Measurements from ENCODE around the gene TMED9.
A peak's percentile ranks its signal among the peaks of the same experiment; 100 is the strongest.

TMED9 gene

GRCh38 chr5:177547736-177548135 lies 44.3 kb upstream of the TMED9 start:
- peaks cover 81% of the 10 kb centered on the region for H3K79me2 ChIP-seq
- no peak overlapping the region for H2AFZ ChIP-seq
- H3K9ac ChIP-seq, result no peak overlapping the region
- H3K36me3 ChIP-seq (ENCODE audit: control insufficient read depth, insufficient read depth, low read length), result no peaks in the 10 kb centered on the region
- TF ChIP-seq CTCF (IDR thresholded peaks at IDR 0.05), result no peak
- peaks cover 3% of the 10 kb centered on the region for H3K4me1 ChIP-seq
- H3K27ac ChIP-seq, result no peak overlapping the region
- no peaks in the 10 kb centered on the region for H3K9me3 ChIP-seq (ENCODE audit: control insufficient read depth, low read length)
- no peak overlapping the region for H3K4me2 ChIP-seq (ENCODE audit: low read length)
- H3K4me3 ChIP-seq (ENCODE audit: low read depth, low read length), result no peak overlapping the region
- no peaks in the 10 kb centered on the region for H3K27me3 ChIP-seq (ENCODE audit: control insufficient read depth, insufficient read depth, low read length)

GRCh38 chr5:177548495-177548894 lies 43.5 kb upstream of the TMED9 start:
- Histone ChIP-seq H3K4me2 (ENCODE audit: low read length) (no peak overlapping the region), H3K9ac (no peak overlapping the region), H3K9me3 (ENCODE audit: control insufficient read depth, low read length) (no peaks in the 10 kb centered on the region), H3K36me3 (ENCODE audit: control insufficient read depth, insufficient read depth, low read length) (no peaks in the 10 kb centered on the region), H3K4me3 (ENCODE audit: low read depth, low read length) (no peak overlapping the region), H3K27ac (no peak overlapping the region), H3K27me3 (ENCODE audit: control insufficient read depth, insufficient read depth, low read length) (no peaks in the 10 kb centered on the region), H2AFZ (no peak overlapping the region), H3K4me1 (peaks cover 8% of the 10 kb centered on the region), H3K79me2 (peaks cover 79% of the 10 kb centered on the region)
- no peak for TF ChIP-seq CTCF (IDR thresholded peaks at IDR 0.05)

DNA sequence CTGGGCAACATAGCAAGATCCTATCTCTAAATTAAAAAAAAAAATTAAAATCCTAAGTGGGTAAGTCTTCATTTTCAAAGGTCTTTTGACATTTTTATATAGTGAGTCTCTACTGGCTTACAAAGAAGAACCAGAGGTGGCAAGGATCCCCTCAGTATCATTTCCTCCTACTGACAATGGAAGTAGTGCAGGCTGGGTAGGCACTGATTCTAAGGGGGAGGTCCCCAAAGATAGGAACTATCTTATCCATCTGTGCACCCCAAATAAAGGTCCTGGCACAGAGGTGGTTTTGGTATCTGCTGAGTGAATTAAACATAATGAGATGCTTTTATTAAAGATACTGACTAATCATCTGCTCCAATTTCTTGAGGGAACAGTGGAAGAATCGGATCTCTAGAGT lies 41.9 kb upstream of the TMED9 start:
- H3K4me2 ChIP-seq (ENCODE audit: low read length), result no peak overlapping the region
- no peak overlapping the region for H3K4me3 ChIP-seq (ENCODE audit: low read depth, low read length)
- H3K36me3 ChIP-seq (ENCODE audit: control insufficient read depth, insufficient read depth, low read length), result no peaks in the 10 kb centered on the region
- TF ChIP-seq CTCF (IDR thresholded peaks at IDR 0.05), result no peak
- peaks cover 8% of the 10 kb centered on the region for H3K4me1 ChIP-seq
- no peaks in the 10 kb centered on the region for H3K9me3 ChIP-seq (ENCODE audit: control insufficient read depth, low read length)
- H3K27me3 ChIP-seq (ENCODE audit: control insufficient read depth, insufficient read depth, low read length), result no peaks in the 10 kb centered on the region
- H3K79me2 ChIP-seq, result peaks cover 68% of the 10 kb centered on the region
- H3K27ac ChIP-seq, result no peak overlapping the region
- no peak overlapping the region for H3K9ac ChIP-seq
- no peak overlapping the region for H2AFZ ChIP-seq

DNA sequence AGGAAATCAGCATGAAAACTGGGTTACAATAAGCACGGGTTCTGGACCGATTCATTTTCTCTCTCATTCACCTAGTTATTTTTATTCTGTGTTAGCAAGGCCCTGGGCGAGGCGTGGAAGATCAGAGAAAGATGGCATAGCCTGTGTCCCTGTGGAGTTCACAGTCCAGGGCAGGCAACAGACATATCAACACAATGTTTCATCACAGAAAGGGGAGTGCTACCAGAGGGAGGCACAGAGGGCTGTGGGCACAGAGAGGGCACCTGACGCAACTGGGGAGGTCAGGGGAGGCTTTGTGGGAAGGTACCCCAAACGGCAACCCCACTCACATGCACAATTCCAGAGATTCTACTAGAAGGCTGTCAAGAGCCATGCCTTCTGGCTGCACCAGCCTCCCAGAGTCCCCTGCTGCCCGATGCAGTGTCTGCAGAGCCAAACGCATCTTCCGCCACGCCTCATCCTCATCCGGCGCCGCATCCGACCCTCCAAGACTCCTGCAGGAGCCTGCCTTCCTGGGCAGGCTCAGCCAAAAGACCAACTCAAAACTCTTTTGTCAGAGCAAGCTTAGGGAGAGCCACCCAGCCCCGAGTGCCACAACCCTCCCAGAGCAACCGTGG lies 39.1 kb upstream of the TMED9 start:
- H3K9me3 ChIP-seq (ENCODE audit: control insufficient read depth, low read length), result no peaks in the 10 kb centered on the region
- peaks cover 16% of the 10 kb centered on the region for H3K4me1 ChIP-seq
- TF ChIP-seq CTCF (IDR thresholded peaks at IDR 0.05), result no peak
- H3K79me2 ChIP-seq, result peaks cover 50% of the 10 kb centered on the region
- peak overlapping the region; percentile 67 for H3K4me3 ChIP-seq (ENCODE audit: low read depth, low read length)
- H3K27ac ChIP-seq, result peak overlapping the region; percentile 45
- peak overlapping the region; percentile 80 for H2AFZ ChIP-seq
- H3K4me2 ChIP-seq (ENCODE audit: low read length), result peak overlapping the region; percentile 94
- no peaks in the 10 kb centered on the region for H3K36me3 ChIP-seq (ENCODE audit: control insufficient read depth, insufficient read depth, low read length)
- no peak overlapping the region for H3K9ac ChIP-seq
- H3K27me3 ChIP-seq (ENCODE audit: control insufficient read depth, insufficient read depth, low read length), result no peaks in the 10 kb centered on the region
